GM23338 (cell line): ENCODE data around the gene ROR1. TPM values are rescaled to one million over a fixed set of nuclear protein-coding genes. Genes with fewer than 3 reads are reported as not detected.

ENCODE experiments used
- ATAC-seq: fragments of 200-7000 bp; cut with Tn5 transposase; 3 replicates; pipeline ENCODE4 v1.9.1; 2020
- DNase-seq: peaks from one replicate; pipeline ENCODE4 v3.0.0-alpha.2; 2015; ENCODE audit warnings: low spot score
- H2AFZ ChIP-seq: fragments of 200-600 bp; sonication (generic); 2 replicates; pipeline ENCODE4 v1.8.0; 2016; ENCODE audit warnings: antibody characterized with exemption, mild to moderate bottlenecking, moderate library complexity
- H3F3A ChIP-seq: fragments of 200-600 bp; sonication (generic); replicated peaks from 2 replicates; pipeline ENCODE4 v1.8.0; 2017; ENCODE audit warnings: antibody characterized with exemption, mixed run types, low read depth
- H3K27ac ChIP-seq: fragments of 200-600 bp; sonication (generic); 2 replicates; pipeline ENCODE4 v1.6.1; 2016; ENCODE audit warnings: low read depth
- H3K27me3 ChIP-seq: fragments of 200-600 bp; sonication (generic); 2 replicates; pipeline ENCODE4 v1.8.0; 2016; ENCODE audit warnings: mild to moderate bottlenecking, mixed run types, moderate library complexity; ENCODE audit not compliant: insufficient read depth
- H3K36me3 ChIP-seq: fragments of 200-600 bp; sonication (generic); 2 replicates; pipeline ENCODE4 v1.8.0; 2016; ENCODE audit warnings: mild to moderate bottlenecking; ENCODE audit not compliant: insufficient read depth
- H3K4me1 ChIP-seq: fragments of 200-600 bp; sonication (generic); 2 replicates; pipeline ENCODE4 v1.8.0; 2016; ENCODE audit warnings: mild to moderate bottlenecking, moderate library complexity; ENCODE audit not compliant: insufficient read depth
- H3K4me2 ChIP-seq: fragments of 200-600 bp; sonication (generic); 2 replicates; pipeline ENCODE4 v1.7.1; 2017; ENCODE audit warnings: mixed run types
- H3K4me3 ChIP-seq: fragments of 200-600 bp; sonication (generic); 2 replicates; pipeline ENCODE4 v1.6.1; 2016; ENCODE audit warnings: mixed run types
- H3K79me2 ChIP-seq: fragments of 200-600 bp; sonication (generic); replicated peaks from 2 replicates; pipeline ENCODE4 v1.8.0; 2017; ENCODE audit warnings: mild to moderate bottlenecking; ENCODE audit not compliant: insufficient read depth
- H3K9me2 ChIP-seq: fragments of 200-600 bp; sonication (generic); 2 replicates; pipeline ENCODE4 v1.8.0; 2017; ENCODE audit not compliant: insufficient read depth
- H4K20me1 ChIP-seq: fragments of 200-600 bp; sonication (generic); replicated peaks from 2 replicates; pipeline ENCODE4 v1.8.0; 2017; ENCODE audit warnings: mild to moderate bottlenecking; ENCODE audit not compliant: insufficient read depth
- H3K27ac Mint-ChIP-seq: 2 replicates; pipeline ENCODE4 v1.8.0; 2020; ENCODE audit warnings: inconsistent platforms, mild to moderate bottlenecking, moderate library complexity, mixed read lengths
- H3K27me3 Mint-ChIP-seq: 3 replicates; pipeline ENCODE4 v1.8.0; 2022; ENCODE audit warnings: low read depth, mild to moderate bottlenecking, moderate library complexity, mixed read lengths, inconsistent platforms; ENCODE audit not compliant: insufficient read depth, poor library complexity
- H3K36me3 Mint-ChIP-seq: 3 replicates; pipeline ENCODE4 v1.8.0; 2021; ENCODE audit warnings: low read depth, mild to moderate bottlenecking, inconsistent platforms, moderate library complexity, mixed read lengths
- H3K4me1 Mint-ChIP-seq: 3 replicates; pipeline ENCODE4 v1.8.0; 2020; ENCODE audit warnings: mild to moderate bottlenecking, inconsistent platforms, mixed read lengths
- H3K4me3 Mint-ChIP-seq: 3 replicates; pipeline ENCODE4 v1.8.0; 2021; ENCODE audit warnings: moderate library complexity, mild to moderate bottlenecking, inconsistent platforms, mixed read lengths
- H3K9me3 Mint-ChIP-seq: 3 replicates; pipeline ENCODE4 v1.8.0; 2020; ENCODE audit warnings: moderate library complexity, mild to moderate bottlenecking, inconsistent platforms, mixed read lengths
- CREB1 ChIP-seq: fragments of 250-450 bp; sonication (Bioruptor Pico); IDR thresholded peaks from 2 replicates; pipeline ENCODE4 v1.5.0; 2020; ENCODE audit warnings: low read depth, mild to moderate bottlenecking, moderate library complexity
- EZH2 ChIP-seq: fragments of 200-600 bp; sonication (generic); IDR thresholded peaks from one replicate; pipeline ENCODE4 v1.8.0; 2017; ENCODE audit warnings: antibody characterized with exemption, mild to moderate bottlenecking, low read depth; ENCODE audit not compliant: unreplicated experiment
- EZH2phosphoT487 ChIP-seq: fragments of 200-600 bp; sonication (generic); IDR thresholded peaks from one replicate; pipeline ENCODE4 v1.8.1; 2018; ENCODE audit warnings: antibody characterized with exemption; ENCODE audit not compliant: unreplicated experiment
- JUNB ChIP-seq: IDR thresholded peaks from one replicate; pipeline ENCODE4 v1.6.1; 2016; ENCODE audit warnings: antibody characterized with exemption; ENCODE audit not compliant: unreplicated experiment
- NANOG ChIP-seq: IDR thresholded peaks from 2 replicates; pipeline ENCODE4 v1.6.1; 2016; ENCODE audit warnings: antibody characterized with exemption, borderline replicate concordance
- POLR2AphosphoS5 ChIP-seq: IDR thresholded peaks from 2 replicates; pipeline ENCODE4 v1.6.1; 2016; ENCODE audit warnings: antibody characterized with exemption, low read depth
- STAT1 ChIP-seq: IDR thresholded peaks from one replicate; pipeline ENCODE4 v1.6.1; 2016; ENCODE audit warnings: antibody characterized with exemption; ENCODE audit not compliant: unreplicated experiment
- ZNF114 ChIP-seq: fragments of 250-450 bp; sonication (Bioruptor Pico); IDR thresholded peaks from 2 replicates; pipeline ENCODE4 v1.5.0; 2020; ENCODE audit warnings: mild to moderate bottlenecking, moderate library complexity
- ZNF331 ChIP-seq: fragments of 250-450 bp; sonication (Bioruptor Pico); IDR thresholded peaks from 2 replicates; pipeline ENCODE4 v1.5.0; 2020; ENCODE audit warnings: low read depth, mild to moderate bottlenecking, moderate library complexity
- polyA plus RNA-seq: library from polyadenylated mRNA; unstranded; fragments of >200 nt; fragmentation: Nextera tagmentation; extraction: Ambion mirVana; gene quantifications from 2 replicates; pipeline ENCODE4 v1.2.1, GENCODE V29; 2016
- total RNA-seq: library from RNA; depleted of rRNA; stranded (reverse); fragments of >200 nt; shearing (Covaris generic); gene quantifications from 2 replicates; pipeline ENCODE4 v1.2.3, GENCODE V29; 2014
- TF ChIP-seq, protein P1 (sequence below): IDR thresholded peaks from one replicate; pipeline ENCODE4 v1.6.1; 2018; ENCODE audit warnings: antibody characterized with exemption; ENCODE audit not compliant: unreplicated experiment
- TF ChIP-seq, protein P2 (sequence below): IDR thresholded peaks from 2 replicates; pipeline ENCODE4 v1.6.1; 2016; ENCODE audit warnings: antibody characterized with exemption
- TF ChIP-seq, protein P3 (sequence below): fragments of 250-450 bp; sonication (Bioruptor Pico); IDR thresholded peaks from 2 replicates; pipeline ENCODE4 v1.5.0; 2020; ENCODE audit warnings: mild to moderate bottlenecking, moderate library complexity
- TF ChIP-seq, protein P4 (sequence below), 2 experiments: fragments of 200-600 bp in 1 of 2; sonication (generic) in 1 of 2; conservative IDR thresholded peaks; 2 replicates each; pipeline versions ENCODE4 v1.5.1 to v1.6.1; 2016 to 2017; ENCODE audit warnings: antibody characterized with exemption in 2 of 2, low read depth in 2 of 2, mild to moderate bottlenecking in 2 of 2, moderate library complexity in 1 of 2

The ROR1 gene
- total and polyA plus RNA-seq, 2 experiments from 2014 or later: 59.7 to 96.0 TPM

DNA sequence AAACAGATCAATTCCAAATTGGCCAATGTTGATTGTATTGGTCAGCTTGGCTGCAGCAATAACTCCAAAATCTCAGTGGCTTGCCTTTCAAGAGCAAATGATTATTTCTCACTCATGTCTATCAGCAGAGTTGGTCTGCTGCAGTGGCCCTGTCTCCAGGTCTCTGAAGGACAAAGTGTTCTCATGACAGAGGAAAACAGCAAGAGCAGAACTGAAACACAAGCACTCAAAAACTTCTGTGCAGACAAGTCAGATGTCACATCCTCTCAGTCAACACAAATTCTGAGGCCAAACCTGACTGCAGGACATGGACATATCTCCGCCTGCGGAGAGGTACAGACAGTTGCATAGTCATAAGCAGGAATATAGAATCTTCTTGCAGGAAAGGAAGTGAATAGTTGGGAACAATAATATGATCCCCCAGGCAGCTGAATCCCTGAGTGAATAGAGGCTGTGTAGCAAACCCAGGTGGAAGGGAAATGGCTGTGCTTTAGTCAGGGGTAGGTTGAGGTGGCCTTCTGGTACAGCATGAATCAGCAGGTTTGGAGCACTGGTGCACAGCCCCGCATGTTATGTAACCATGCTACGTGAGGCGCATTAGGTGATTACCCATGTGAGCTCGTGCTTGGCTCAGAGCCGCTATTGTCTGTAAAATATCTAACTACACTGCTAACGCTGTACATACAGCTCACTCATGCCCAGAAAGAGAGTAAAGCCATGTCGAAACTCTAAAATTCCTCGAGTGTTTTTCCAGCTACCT, 412.5 kb downstream of the ROR1 start:
- Mint-ChIP-seq H3K36me3 (no peaks in the 10 kb centered on the region), H3K9me3 (no peaks in the 10 kb centered on the region), H3K4me1 (peaks cover 23% of the 10 kb centered on the region), H3K4me3 (no peak overlapping the region), H3K27ac (no peak overlapping the region), H3K27me3 (peaks cover 10% of the 10 kb centered on the region)
- H3K9me2 ChIP-seq: peaks cover 7% of the 10 kb centered on the region; the same call in 1 of the 2 replicates
- peaks cover 4% of the 10 kb centered on the region for H3K4me1 ChIP-seq
- no peak overlapping the region for H3K4me2 ChIP-seq
- H3K36me3 ChIP-seq: no peaks in the 10 kb centered on the region
- DNase-seq (no peak), ATAC-seq (peak; percentile 13; the same call in 1 of the 3 replicates)
- no peak overlapping the region for H3K27ac ChIP-seq
- H4K20me1 ChIP-seq: no peaks in the 10 kb centered on the region
- H3K79me2 ChIP-seq: no peaks in the 10 kb centered on the region
- TF ChIP-seq POLR2AphosphoS5 (no peak), CREB1 (no peak), EZH2phosphoT487 (no peak), JUNB (no peak), EZH2 (no peak), NANOG (no peak), ZNF114 (CRISPR knock-in tag) (no peak), STAT1 (no peak), ZNF331 (no peak)
- TF ChIP-seq, protein P1, sequence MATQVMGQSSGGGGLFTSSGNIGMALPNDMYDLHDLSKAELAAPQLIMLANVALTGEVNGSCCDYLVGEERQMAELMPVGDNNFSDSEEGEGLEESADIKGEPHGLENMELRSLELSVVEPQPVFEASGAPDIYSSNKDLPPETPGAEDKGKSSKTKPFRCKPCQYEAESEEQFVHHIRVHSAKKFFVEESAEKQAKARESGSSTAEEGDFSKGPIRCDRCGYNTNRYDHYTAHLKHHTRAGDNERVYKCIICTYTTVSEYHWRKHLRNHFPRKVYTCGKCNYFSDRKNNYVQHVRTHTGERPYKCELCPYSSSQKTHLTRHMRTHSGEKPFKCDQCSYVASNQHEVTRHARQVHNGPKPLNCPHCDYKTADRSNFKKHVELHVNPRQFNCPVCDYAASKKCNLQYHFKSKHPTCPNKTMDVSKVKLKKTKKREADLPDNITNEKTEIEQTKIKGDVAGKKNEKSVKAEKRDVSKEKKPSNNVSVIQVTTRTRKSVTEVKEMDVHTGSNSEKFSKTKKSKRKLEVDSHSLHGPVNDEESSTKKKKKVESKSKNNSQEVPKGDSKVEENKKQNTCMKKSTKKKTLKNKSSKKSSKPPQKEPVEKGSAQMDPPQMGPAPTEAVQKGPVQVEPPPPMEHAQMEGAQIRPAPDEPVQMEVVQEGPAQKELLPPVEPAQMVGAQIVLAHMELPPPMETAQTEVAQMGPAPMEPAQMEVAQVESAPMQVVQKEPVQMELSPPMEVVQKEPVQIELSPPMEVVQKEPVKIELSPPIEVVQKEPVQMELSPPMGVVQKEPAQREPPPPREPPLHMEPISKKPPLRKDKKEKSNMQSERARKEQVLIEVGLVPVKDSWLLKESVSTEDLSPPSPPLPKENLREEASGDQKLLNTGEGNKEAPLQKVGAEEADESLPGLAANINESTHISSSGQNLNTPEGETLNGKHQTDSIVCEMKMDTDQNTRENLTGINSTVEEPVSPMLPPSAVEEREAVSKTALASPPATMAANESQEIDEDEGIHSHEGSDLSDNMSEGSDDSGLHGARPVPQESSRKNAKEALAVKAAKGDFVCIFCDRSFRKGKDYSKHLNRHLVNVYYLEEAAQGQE: no peak
- TF ChIP-seq, protein P2, sequence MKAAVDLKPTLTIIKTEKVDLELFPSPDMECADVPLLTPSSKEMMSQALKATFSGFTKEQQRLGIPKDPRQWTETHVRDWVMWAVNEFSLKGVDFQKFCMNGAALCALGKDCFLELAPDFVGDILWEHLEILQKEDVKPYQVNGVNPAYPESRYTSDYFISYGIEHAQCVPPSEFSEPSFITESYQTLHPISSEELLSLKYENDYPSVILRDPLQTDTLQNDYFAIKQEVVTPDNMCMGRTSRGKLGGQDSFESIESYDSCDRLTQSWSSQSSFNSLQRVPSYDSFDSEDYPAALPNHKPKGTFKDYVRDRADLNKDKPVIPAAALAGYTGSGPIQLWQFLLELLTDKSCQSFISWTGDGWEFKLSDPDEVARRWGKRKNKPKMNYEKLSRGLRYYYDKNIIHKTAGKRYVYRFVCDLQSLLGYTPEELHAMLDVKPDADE: no peak
- TF ChIP-seq, protein P3, sequence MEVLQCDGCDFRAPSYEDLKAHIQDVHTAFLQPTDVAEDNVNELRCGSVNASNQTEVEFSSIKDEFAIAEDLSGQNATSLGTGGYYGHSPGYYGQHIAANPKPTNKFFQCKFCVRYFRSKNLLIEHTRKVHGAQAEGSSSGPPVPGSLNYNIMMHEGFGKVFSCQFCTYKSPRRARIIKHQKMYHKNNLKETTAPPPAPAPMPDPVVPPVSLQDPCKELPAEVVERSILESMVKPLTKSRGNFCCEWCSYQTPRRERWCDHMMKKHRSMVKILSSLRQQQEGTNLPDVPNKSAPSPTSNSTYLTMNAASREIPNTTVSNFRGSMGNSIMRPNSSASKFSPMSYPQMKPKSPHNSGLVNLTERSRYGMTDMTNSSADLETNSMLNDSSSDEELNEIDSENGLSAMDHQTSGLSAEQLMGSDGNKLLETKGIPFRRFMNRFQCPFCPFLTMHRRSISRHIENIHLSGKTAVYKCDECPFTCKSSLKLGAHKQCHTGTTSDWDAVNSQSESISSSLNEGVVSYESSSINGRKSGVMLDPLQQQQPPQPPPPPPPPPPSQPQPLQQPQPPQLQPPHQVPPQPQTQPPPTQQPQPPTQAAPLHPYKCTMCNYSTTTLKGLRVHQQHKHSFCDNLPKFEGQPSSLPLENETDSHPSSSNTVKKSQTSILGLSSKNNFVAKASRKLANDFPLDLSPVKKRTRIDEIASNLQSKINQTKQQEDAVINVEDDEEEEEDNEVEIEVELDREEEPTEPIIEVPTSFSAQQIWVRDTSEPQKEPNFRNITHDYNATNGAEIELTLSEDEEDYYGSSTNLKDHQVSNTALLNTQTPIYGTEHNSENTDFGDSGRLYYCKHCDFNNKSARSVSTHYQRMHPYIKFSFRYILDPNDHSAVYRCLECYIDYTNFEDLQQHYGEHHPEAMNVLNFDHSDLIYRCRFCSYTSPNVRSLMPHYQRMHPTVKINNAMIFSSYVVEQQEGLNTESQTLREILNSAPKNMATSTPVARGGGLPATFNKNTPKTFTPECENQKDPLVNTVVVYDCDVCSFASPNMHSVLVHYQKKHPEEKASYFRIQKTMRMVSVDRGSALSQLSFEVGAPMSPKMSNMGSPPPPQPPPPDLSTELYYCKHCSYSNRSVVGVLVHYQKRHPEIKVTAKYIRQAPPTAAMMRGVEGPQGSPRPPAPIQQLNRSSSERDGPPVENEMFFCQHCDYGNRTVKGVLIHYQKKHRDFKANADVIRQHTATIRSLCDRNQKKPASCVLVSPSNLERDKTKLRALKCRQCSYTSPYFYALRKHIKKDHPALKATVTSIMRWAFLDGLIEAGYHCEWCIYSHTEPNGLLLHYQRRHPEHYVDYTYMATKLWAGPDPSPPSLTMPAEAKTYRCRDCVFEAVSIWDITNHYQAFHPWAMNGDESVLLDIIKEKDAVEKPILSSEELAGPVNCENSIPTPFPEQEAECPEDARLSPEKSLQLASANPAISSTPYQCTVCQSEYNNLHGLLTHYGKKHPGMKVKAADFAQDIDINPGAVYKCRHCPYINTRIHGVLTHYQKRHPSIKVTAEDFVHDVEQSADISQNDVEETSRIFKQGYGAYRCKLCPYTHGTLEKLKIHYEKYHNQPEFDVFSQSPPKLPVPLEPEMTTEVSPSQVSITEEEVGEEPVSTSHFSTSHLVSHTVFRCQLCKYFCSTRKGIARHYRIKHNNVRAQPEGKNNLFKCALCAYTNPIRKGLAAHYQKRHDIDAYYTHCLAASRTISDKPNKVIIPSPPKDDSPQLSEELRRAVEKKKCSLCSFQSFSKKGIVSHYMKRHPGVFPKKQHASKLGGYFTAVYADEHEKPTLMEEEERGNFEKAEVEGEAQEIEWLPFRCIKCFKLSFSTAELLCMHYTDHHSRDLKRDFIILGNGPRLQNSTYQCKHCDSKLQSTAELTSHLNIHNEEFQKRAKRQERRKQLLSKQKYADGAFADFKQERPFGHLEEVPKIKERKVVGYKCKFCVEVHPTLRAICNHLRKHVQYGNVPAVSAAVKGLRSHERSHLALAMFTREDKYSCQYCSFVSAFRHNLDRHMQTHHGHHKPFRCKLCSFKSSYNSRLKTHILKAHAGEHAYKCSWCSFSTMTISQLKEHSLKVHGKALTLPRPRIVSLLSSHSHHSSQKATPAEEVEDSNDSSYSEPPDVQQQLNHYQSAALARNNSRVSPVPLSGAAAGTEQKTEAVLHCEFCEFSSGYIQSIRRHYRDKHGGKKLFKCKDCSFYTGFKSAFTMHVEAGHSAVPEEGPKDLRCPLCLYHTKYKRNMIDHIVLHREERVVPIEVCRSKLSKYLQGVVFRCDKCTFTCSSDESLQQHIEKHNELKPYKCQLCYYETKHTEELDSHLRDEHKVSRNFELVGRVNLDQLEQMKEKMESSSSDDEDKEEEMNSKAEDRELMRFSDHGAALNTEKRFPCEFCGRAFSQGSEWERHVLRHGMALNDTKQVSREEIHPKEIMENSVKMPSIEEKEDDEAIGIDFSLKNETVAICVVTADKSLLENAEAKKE (CRISPR knock-in tag): no peak
- TF ChIP-seq, protein P4, sequence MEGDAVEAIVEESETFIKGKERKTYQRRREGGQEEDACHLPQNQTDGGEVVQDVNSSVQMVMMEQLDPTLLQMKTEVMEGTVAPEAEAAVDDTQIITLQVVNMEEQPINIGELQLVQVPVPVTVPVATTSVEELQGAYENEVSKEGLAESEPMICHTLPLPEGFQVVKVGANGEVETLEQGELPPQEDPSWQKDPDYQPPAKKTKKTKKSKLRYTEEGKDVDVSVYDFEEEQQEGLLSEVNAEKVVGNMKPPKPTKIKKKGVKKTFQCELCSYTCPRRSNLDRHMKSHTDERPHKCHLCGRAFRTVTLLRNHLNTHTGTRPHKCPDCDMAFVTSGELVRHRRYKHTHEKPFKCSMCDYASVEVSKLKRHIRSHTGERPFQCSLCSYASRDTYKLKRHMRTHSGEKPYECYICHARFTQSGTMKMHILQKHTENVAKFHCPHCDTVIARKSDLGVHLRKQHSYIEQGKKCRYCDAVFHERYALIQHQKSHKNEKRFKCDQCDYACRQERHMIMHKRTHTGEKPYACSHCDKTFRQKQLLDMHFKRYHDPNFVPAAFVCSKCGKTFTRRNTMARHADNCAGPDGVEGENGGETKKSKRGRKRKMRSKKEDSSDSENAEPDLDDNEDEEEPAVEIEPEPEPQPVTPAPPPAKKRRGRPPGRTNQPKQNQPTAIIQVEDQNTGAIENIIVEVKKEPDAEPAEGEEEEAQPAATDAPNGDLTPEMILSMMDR (conservative IDR thresholded peaks at IDR 0.05; ENCODE audit: low read depth in 2 of 2): no peak
- 0 out of 2 replicates have a peak, but pooled peaks cover 4% of the 10 kb centered on the region for H3F3A ChIP-seq
- H2AFZ ChIP-seq: no peak overlapping the region
- H3K27me3 ChIP-seq: no peaks in the 10 kb centered on the region
- no peak overlapping the region for H3K4me3 ChIP-seq
